GM19023 (cell line): ENCODE data around the gene C1QL4.
"Not testable (repeated sequence)": the region's sequence is repeated elsewhere in the genome, so short reads cannot be mapped to it uniquely, and the experiment has no call there.

Source experiments
- ATAC-seq: cut with Tn5 transposase; IDR thresholded peaks from one replicate; pipeline ENCODE4 v1.9.1; 2021; ENCODE audit warnings: mild to moderate bottlenecking, moderate library complexity; ENCODE audit not compliant: unreplicated experiment

C1QL4 gene

GRCh38 chr12:49334681-49335080 is 2.3 kb downstream of the C1QL4 start:
- no peak for ATAC-seq

GRCh38 chr12:49334226-49334625 is 2.8 kb downstream of the C1QL4 start:
- ATAC-seq = no peak

- not testable (repeated sequence) for ATAC-seq
These were observed 3.2 kb downstream of the C1QL4 start for GRCh38 chr12:49333778-49334177.

- ATAC-seq = no peak
These were observed 4.1 kb downstream of the C1QL4 start for GRCh38 chr12:49332891-49333371.

GRCh38 chr12:49332441-49332861 is 4.5 kb downstream of the C1QL4 start:
- ATAC-seq = no peak

- no peak for ATAC-seq
These were observed 5.4 kb downstream of the C1QL4 start for GRCh38 chr12:49331380-49332222.

- no peak for ATAC-seq
These were observed 6.2 kb downstream of the C1QL4 start for GRCh38 chr12:49330631-49331379.

- ATAC-seq = no peak
These were observed 6.9 kb downstream of the C1QL4 start for GRCh38 chr12:49330032-49330619.

- ATAC-seq = no peak
These were observed 8.2 kb downstream of the C1QL4 start for GRCh38 chr12:49328816-49329215.

- ATAC-seq = no peak
These were observed 9.1 kb downstream of the C1QL4 start for GRCh38 chr12:49327887-49328286.

- ATAC-seq = no peak
These were observed 9.6 kb downstream of the C1QL4 start for GRCh38 chr12:49327368-49327767.

- ATAC-seq = no peak
These were observed 11.4 kb downstream of the C1QL4 start for GRCh38 chr12:49325606-49326005.

GRCh38 chr12:49323524-49324097 is 13.4 kb downstream of the C1QL4 start:
- no peak for ATAC-seq

- peak; percentile 96 for ATAC-seq
These were observed 14.1 kb downstream of the C1QL4 start, which contains the start of gene TROAP for GRCh38 chr12:49322708-49323523. Gene TROAP, plus strand, starts transcription at chr12:49323255. Its CDS starts 354 bp downstream, at chr12:49323609.

- ATAC-seq = no peak
These were observed 14.7 kb downstream of the C1QL4 start for GRCh38 chr12:49322367-49322707.

- ATAC-seq = not testable (repeated sequence)
These were observed 16.4 kb downstream of the C1QL4 start for GRCh38 chr12:49320411-49321103.

- not testable (repeated sequence) for ATAC-seq
These were observed 19.9 kb downstream of the C1QL4 start for GRCh38 chr12:49317118-49317517.

GRCh38 chr12:49314811-49315210 is 22.2 kb downstream of the C1QL4 start:
- no peak for ATAC-seq

GRCh38 chr12:49310451-49311000 is 26.5 kb downstream of the C1QL4 start:
- not testable (repeated sequence) for ATAC-seq
